ENCODE results near the gene HKDC1.
A peak's percentile ranks its signal among the peaks of the same experiment; 100 is the strongest.
"Not testable (repeated sequence)": the region's sequence is repeated elsewhere in the genome, so short reads cannot be mapped to it uniquely, and the experiment has no call there.

Gene HKDC1

GRCh38 chr10:69243817-69244216 is 23.7 kb downstream of the HKDC1 start:
- DNase-seq: no peak

GRCh38 chr10:69246036-69246435 is 25.9 kb downstream of the HKDC1 start:
- no peak for DNase-seq

- no peak for DNase-seq
Measured at GRCh38 chr10:69246581-69247312, 26.6 kb downstream of the HKDC1 start.

- no peak for DNase-seq
Measured at GRCh38 chr10:69247313-69247710, 27.2 kb downstream of the HKDC1 start.

- no peak for DNase-seq
Measured at GRCh38 chr10:69248117-69248730, 28.1 kb downstream of the HKDC1 start.

- DNase-seq: no peak
Measured at GRCh38 chr10:69250041-69250440, 29.9 kb downstream of the HKDC1 start.

GRCh38 chr10:69251417-69251816 is 31.3 kb downstream of the HKDC1 start:
- DNase-seq: not testable (repeated sequence)

- no peak for DNase-seq
Measured at GRCh38 chr10:69253171-69253570, 33.0 kb downstream of the HKDC1 start.

GRCh38 chr10:69254877-69255276 is 34.7 kb downstream of the HKDC1 start:
- DNase-seq: no peak

GRCh38 chr10:69259547-69260243 is 39.6 kb downstream of the HKDC1 start:
- no peak for DNase-seq

GRCh38 chr10:69261184-69261583 is 41.1 kb downstream of the HKDC1 start:
- no peak for DNase-seq

- no peak for DNase-seq
Measured at GRCh38 chr10:69262292-69262751, 42.2 kb downstream of the HKDC1 start.

GRCh38 chr10:69265521-69265920 is 45.4 kb downstream of the HKDC1 start:
- no peak for DNase-seq

GRCh38 chr10:69268761-69269416 is 48.8 kb downstream of the HKDC1 start:
- peak; percentile 44 for DNase-seq

GRCh38 chr10:69269761-69270160 is 49.6 kb downstream of the HKDC1 start:
- DNase-seq: peak; percentile 38

GRCh38 chr10:69270990-69271389 is 50.9 kb downstream of the HKDC1 start:
- DNase-seq: no peak

GRCh38 chr10:69272624-69273023 is 52.5 kb downstream of the HKDC1 start:
- no peak for DNase-seq

- DNase-seq: no peak
Measured at GRCh38 chr10:69275444-69275843, 55.3 kb downstream of the HKDC1 start.

- no peak for DNase-seq
Measured at GRCh38 chr10:69276503-69276902, 56.4 kb downstream of the HKDC1 start.

- DNase-seq: peak; percentile 21
Measured at GRCh38 chr10:69278446-69278963, 58.4 kb downstream of the HKDC1 start, which contains the start of gene HK1. TSS of gene HK1 (plus strand) at chr10:69278496.

GRCh38 chr10:69279110-69279509 is 59.0 kb downstream of the HKDC1 start:
- no peak for DNase-seq

GRCh38 chr10:69281507-69282413 is 61.6 kb downstream of the HKDC1 start:
- DNase-seq: no peak

Data from fibroblast of skin of right biceps (primary cell).